DND-41 (cell line): Measurements from ENCODE around the gene ADCY2.

Experiments used
- CTCF ChIP-seq: IDR thresholded peaks from 2 replicates; pipeline ENCODE4 v1.5.1; 2012; ENCODE audit warnings: borderline replicate concordance, low read length, moderate library complexity, mild to moderate bottlenecking; ENCODE audit not compliant: poor library complexity, severe bottlenecking; ENCODE audit errors: extremely low read depth
- EZH2 ChIP-seq: IDR thresholded peaks from 3 replicates; pipeline ENCODE4 v1.6.1; 2012; ENCODE audit warnings: borderline replicate concordance, low read depth, mild to moderate bottlenecking, moderate library complexity, low read length, inconsistent platforms; ENCODE audit not compliant: severe bottlenecking

DNA sequence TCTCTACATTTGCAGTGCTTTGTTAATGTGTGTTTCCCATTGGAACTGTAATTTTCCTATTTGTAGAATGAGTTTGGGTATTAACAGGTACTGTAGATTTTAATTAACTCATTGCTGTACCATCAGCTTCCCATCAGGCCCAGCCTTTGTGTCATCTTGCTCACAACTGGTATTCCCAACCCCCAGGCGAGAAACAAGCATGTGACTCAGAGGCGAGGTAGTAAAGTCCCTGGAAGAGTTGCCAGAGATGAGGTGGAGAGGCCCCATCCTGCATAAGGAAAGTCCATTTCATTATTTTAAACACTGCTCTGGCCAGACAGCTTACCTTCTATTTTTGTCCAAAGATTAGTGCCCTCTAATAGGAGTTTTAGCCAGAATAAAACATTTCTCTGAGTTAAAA is 29.9 kb downstream of the ADCY2 start:
- no peak for TF ChIP-seq CTCF
- no peak for TF ChIP-seq EZH2
